Spleen (tissue), 7 donors: ENCODE measurements around the gene PDE6A.

Source experiments
- CTCF ChIP-seq, 11 experiments: fragments of 200-600 bp in 7 of 11; fragments of 450-650 bp in 4 of 11; sonication (generic) in 4 of 11; IDR thresholded peaks in 8 of 11; conservative IDR thresholded peaks in 3 of 11; 1 replicate in 7 of 11; 2 replicates in 4 of 11; pipeline versions ENCODE4 v1.4.0 to v1.8.0; 2016 to 2021; ENCODE audit warnings: antibody characterized with exemption in 11 of 11, inconsistent platforms in 4 of 11, mild to moderate bottlenecking in 1 of 11
- POLR2A ChIP-seq, 3 donors: fragments of 450-650 bp; IDR thresholded peaks; one replicate each; pipeline ENCODE4 v1.5.1; 2017; ENCODE audit warnings: antibody characterized with exemption in 3 of 3, mild to moderate bottlenecking in 1 of 3
- POLR2AphosphoS5 ChIP-seq, 3 donors: sonication (generic); formaldehyde crosslinking; IDR thresholded peaks; one replicate each; pipeline ENCODE4 v1.5.1; 2017; ENCODE audit warnings: antibody characterized with exemption in 3 of 3
- donor health status: DM: no; HTN: no; CAD: no; lungs with moderate emphysema.
- donor health status: DM: no; HTN: no; CAD: no.
- donor health status: DM: no; HTN: no; CAD: no.

GRCh38 chr5:149931992-149932436 lies 12.6 kb downstream of the PDE6A start:
- TF ChIP-seq CTCF (IDR thresholded peaks at IDR 0.05 in 8 of 11, conservative IDR thresholded peaks at IDR 0.05 in 3 of 11) (no peak), POLR2A (IDR thresholded peaks at IDR 0.05) (no peak), POLR2AphosphoS5 (IDR thresholded peaks at IDR 0.05) (no peak)
